GM18951 (cell line): ENCODE results near the gene SYN1.
A peak's percentile ranks its signal among the peaks of the same experiment; 100 is the strongest.

Experiments
- POLR2A ChIP-seq: IDR thresholded peaks from 4 replicates; pipeline ENCODE4 v1.6.1; 2011; ENCODE audit warnings: mild to moderate bottlenecking; ENCODE audit not compliant: insufficient read length, insufficient read depth; ENCODE audit errors: extremely low read depth
- in situ Hi-C: fragments of 300-500 bp; cut with MboI; formaldehyde crosslinking; loops from one replicate; pipeline ENCODE4 v1.12.0; 2022; ENCODE audit warnings: low sequenced_read_pairs, mixed read lengths, inconsistent platforms; ENCODE audit not compliant: unreplicated experiment

The SYN1 gene

DNA sequence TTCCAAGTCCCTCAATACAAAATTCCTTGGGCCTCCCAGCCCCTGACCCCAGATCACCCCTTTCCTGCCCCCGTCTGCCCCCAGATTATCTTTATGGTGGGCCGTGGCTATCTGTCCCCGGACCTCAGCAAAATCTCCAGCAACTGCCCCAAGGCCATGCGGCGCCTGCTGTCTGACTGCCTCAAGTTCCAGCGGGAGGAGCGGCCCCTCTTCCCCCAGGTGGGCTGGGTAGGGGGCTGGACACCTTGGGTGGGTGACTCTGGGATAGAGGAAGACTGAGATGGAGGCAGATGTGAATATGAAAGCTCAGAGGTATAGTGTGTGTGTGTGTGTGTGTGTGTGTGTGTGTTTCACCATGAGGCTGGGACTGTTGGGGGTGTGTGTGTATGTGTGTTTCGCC, 48.9 kb downstream of the SYN1 start:
- in situ Hi-C loops, result no loop called here
- TF ChIP-seq POLR2A, result no peak

DNA sequence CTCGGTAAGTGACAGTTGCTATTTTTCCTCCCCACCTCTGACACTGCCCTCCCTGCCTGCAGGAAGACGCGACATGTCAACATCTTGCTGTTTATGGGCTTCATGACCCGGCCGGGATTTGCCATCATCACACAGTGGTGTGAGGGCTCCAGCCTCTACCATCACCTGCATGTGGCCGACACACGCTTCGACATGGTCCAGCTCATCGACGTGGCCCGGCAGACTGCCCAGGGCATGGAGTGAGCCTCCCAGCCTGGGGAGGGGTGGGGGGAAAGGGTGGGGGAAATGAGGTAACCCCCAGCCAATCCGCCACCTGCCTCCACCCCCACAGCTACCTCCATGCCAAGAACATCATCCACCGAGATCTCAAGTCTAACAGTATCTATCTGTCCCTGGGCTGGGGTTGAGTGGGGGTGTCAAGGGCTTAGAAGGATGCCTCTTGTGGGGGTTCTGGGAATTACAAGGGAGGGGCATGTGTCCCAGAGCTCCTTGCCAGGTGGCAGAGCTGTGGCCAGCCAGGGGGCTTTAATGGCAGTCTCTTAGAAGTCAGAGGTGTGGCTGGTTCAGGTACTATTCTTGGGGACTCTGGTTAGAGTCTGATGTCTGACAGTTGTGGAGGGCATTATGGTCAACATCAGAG, 50.9 kb downstream of the SYN1 start:
- in situ Hi-C loops, result no loop called here
- no peak for TF ChIP-seq POLR2A

DNA sequence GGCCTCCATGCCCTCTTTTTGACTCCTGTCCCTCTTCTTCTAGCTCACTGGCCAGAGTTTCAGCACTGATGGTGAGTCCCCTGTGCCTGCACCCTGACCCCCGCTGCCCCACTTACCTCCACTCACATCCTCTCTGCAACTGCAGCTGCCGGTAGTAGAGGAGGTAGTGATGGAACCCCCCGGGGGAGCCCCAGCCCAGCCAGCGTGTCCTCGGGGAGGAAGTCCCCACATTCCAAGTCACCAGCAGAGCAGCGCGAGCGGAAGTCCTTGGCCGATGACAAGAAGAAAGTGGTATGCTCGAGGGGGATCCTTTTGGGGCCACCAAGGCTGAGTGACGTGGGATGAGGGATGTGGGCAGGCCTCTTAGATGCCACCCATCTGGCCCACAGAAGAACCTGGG, 52.8 kb downstream of the SYN1 start:
- in situ Hi-C loops, result no loop called here

GRCh38 chrX:47564438-47565085, 55.1 kb downstream of the SYN1 start:
- in situ Hi-C loops, result no loop called here

More for the DNA sequence above, 52.8 kb downstream of the SYN1 start:
- TF ChIP-seq POLR2A, result no peak

DNA sequence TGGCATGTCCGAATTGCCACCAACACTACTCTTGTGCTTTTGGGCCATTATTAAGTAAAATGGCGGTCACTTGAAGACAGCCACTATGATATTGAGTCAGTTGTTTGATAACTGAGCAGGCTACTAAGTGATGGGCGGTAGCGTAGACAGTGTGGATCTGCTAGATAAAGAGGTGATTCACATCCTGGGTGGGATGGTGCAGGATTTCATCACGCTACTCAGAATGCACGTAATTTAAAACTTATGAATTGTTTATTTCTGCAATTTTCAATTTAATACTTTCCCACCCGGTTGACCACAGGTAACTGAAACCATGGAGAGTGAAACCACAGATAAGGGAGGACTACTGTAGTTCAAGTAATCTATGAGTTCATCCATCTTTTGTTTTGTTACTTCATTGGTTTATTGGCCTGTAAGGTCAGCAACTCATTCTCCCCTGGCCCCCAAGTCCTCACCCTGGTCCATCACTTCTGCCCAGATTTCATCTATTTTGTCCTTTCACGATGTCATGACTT, 55.8 kb downstream of the SYN1 start:
- in situ Hi-C loops, result no loop called here

More at GRCh38 chrX:47564438-47565085, 55.1 kb downstream of the SYN1 start:
- TF ChIP-seq POLR2A, result no peak

GRCh38 chrX:47562615-47563243, 56.9 kb downstream of the SYN1 start:
- TF ChIP-seq POLR2A, result no peak
- in situ Hi-C loops, result no loop called here

More for the DNA sequence above, 55.8 kb downstream of the SYN1 start:
- no peak for TF ChIP-seq POLR2A

GRCh38 chrX:47561659-47562151, 58.0 kb downstream of the SYN1 start:
- in situ Hi-C loops, result no loop called here
- no peak for TF ChIP-seq POLR2A

DNA sequence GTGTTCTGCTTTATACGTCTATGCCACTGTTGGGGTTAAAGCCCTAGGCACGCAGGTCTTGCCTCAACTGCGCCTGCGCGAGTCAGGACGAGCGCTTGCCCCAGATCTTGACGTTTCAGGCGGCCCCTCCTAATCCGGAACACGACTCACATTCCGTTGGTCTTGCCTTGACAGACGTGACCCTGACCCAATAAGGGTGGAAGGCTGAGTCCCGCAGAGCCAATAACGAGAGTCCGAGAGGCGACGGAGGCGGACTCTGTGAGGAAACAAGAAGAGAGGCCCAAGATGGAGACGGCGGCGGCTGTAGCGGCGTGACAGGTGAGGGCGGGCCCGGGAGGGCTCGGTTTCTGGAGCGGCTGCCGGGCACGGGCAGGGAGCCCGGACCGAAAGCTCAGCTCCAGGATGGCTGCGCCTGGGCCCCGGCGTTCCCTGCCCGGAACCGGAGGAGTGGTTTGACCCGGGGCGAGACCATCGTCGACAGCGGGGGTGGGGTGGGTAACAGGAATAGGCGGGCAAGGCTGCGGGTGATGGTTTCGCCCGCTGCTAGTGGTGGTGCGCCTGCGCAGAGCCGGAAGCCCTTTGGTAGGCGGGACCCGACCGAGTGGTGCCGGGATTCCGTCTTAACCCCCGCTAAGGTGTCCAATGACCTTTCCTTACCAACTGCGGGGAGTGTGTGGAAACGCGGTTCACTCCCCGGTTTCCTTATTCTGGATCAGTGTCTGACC, 58.6 kb downstream of the SYN1 start, which contains the start of gene ARAF:
ARAF (plus strand) TSS at position 272 of the 725 bp plus-strand sequence. CDS start 1,763 bp downstream, outside the sequence.
- in situ Hi-C loops, result no loop called here
- peak; percentile 72 for TF ChIP-seq POLR2A

DNA sequence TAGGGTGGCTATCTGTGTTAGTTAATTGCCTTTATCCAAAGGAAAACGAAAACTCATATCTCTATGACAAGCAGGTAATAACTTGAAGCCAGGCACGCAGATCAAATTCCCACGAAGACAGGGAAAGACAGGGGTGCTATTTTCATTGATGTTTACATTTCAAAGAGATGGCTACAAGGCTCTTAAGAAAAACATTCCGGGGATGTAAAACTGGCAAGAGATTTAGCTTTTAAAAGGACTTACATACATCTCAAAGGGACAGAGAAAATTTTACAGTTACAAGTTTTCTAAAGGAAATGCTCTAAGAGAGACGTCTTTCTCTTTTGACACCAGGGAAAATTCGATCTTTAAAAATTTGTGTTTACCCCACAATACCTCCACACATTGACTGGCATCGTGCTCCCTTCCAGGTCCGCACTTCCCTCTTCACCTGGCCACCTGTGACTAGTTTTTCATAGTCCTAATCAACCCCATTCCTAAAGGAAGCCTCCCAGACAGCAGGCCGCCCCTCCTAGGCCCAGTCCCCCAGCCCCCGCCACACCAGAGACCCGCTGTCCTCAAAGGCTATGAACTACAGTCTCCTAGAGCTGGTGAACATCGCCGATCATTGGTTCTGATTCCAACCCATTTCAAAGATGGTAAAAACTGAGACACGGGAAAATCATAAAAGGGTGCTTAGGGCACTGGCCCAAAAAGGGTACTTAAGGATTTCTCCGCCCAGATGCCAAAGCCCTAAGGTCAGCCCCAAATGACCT, 59.3 kb downstream of the SYN1 start:
- no peak for TF ChIP-seq POLR2A
- in situ Hi-C loops, result no loop called here

GRCh38 chrX:47558436-47558835, 61.2 kb downstream of the SYN1 start:
- no peak for TF ChIP-seq POLR2A
- in situ Hi-C loops, result no loop called here

GRCh38 chrX:47556045-47556623, 63.5 kb downstream of the SYN1 start:
- in situ Hi-C loops, result no loop called here
- TF ChIP-seq POLR2A, result peak; percentile 74

DNA sequence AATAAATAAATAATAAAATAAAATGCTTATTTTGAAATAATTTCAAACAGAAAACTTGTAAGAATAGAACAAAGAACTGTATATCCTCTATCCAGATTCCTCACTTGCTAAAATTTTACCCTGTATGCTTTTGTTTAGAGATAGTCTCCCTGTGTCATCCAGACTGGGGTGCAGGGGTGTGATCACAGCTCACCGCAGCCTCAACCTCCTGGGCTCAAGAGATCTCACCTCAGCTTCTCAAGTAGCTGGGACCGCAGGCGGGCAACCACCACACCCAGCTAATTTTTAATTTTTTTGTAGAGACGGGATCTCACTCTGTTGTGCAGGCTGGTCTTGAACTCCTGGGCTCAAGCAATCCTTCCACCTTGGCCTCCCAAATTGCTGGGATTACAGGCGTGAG, 76.2 kb downstream of the SYN1 start:
- in situ Hi-C loops, result no loop called here
- no peak for TF ChIP-seq POLR2A
